Measurements from ENCODE around the gene EP300.

GRCh38 chr22:41052661-41053490 is 39.5 kb upstream of the EP300 start:
- TF ChIP-seq EZH2 (IDR thresholded peaks at IDR 0.05; ENCODE audit: borderline replicate concordance, insufficient read depth, low read length, poor library complexity, severe bottlenecking) (no peak), POLR2AphosphoS5 (IDR thresholded peaks at IDR 0.05) (no peak), CTCF (IDR thresholded peaks at IDR 0.05; ENCODE audit: poor library complexity, severe bottlenecking) (no peak), TAF1 (IDR thresholded peaks at IDR 0.05; ENCODE audit: low read depth) (no peak)
